Natural killer cell (primary cell): ENCODE measurements around the gene SPRTN. TPM values are rescaled to one million over a fixed set of nuclear protein-coding genes. Genes with fewer than 3 reads are reported as not detected.

Experiments used
- ATAC-seq, 3 donors: fragments of 150-1000 bp in 2 of 3; fragments of 200-7000 bp in 1 of 3; cut with Tn5 transposase; 1 replicate in 1 of 3; 2 replicates in 2 of 3; pipeline ENCODE4 v1.10.0; 2021; ENCODE audit warnings: mild to moderate bottlenecking in 2 of 3, moderate library complexity in 2 of 3
- DNase-seq, 2 donors: peaks; one replicate each; pipeline versions ENCODE4 v3.0.0 to v3.0.0-alpha.2; 2013 to 2021; ENCODE audit warnings: mixed read lengths in 1 of 2
- H3K27ac ChIP-seq: one replicate; pipeline ENCODE4 v1.5.1; 2013; ENCODE audit warnings: mild to moderate bottlenecking, low read length
- H3K27me3 ChIP-seq: one replicate; pipeline ENCODE4 v1.6.1; 2013; ENCODE audit warnings: low read length; ENCODE audit not compliant: control insufficient read depth, insufficient read depth
- H3K36me3 ChIP-seq: one replicate; pipeline ENCODE4 v1.6.1; 2013; ENCODE audit warnings: low read length; ENCODE audit not compliant: control insufficient read depth, insufficient read depth
- H3K4me1 ChIP-seq: one replicate; pipeline ENCODE4 v1.6.1; 2013; ENCODE audit warnings: low read length; ENCODE audit not compliant: control insufficient read depth, insufficient read depth
- H3K4me3 ChIP-seq: one replicate; pipeline ENCODE4 v1.5.1; 2013; ENCODE audit warnings: low read length
- H3K9me3 ChIP-seq: one replicate; pipeline ENCODE4 v1.6.1; 2013; ENCODE audit warnings: low read length; ENCODE audit not compliant: control insufficient read depth, insufficient read depth
- H3K27ac Mint-ChIP-seq, 2 donors: one replicate each; pipeline ENCODE4 v1.8.0; 2022; ENCODE audit warnings: mild to moderate bottlenecking in 2 of 2, mixed read lengths in 2 of 2, moderate library complexity in 1 of 2
- H3K27me3 Mint-ChIP-seq, 2 donors: one replicate each; pipeline ENCODE4 v1.8.0; 2022; ENCODE audit warnings: low read depth in 2 of 2, mixed read lengths in 2 of 2
- H3K36me3 Mint-ChIP-seq: one replicate; pipeline ENCODE4 v1.8.0; 2022; ENCODE audit warnings: mixed read lengths
- H3K4me1 Mint-ChIP-seq, 2 donors: one replicate each; pipeline ENCODE4 v1.8.0; 2022; ENCODE audit warnings: mixed read lengths in 2 of 2
- H3K4me3 Mint-ChIP-seq: one replicate; pipeline ENCODE4 v1.8.0; 2022; ENCODE audit warnings: mild to moderate bottlenecking, moderate library complexity, mixed read lengths
- H3K9me3 Mint-ChIP-seq, 2 donors: one replicate each; pipeline ENCODE4 v1.8.0; 2022; ENCODE audit warnings: mixed read lengths in 2 of 2
- WGBS: methylation state at CpG from one replicate; pipeline ENCODE4 v1.1.7; 2013; ENCODE audit warnings: missing lambda C conversion rate; ENCODE audit not compliant: insufficient coverage; 5-methylcytosine and 5-hydroxymethylcytosine counted together
- intact Hi-C: fragments of 100-400 bp; cut with micrococcal nuclease; formaldehyde crosslinking; loops from one replicate; pipeline ENCODE4 v1.14.2; 2022
- total RNA-seq, 4 donors: library from RNA; stranded (reverse); fragments of 120-200 nt in 1 of 4; gene quantifications; one replicate each; pipeline versions ENCODE4 v1.2.3 to v1.2.4, GENCODE V29; 2013 to 2022
- TF ChIP-seq, protein P1 (sequence below): fragments of 200-600 bp; IDR thresholded peaks from one replicate; pipeline ENCODE4 v1.8.0; 2022; ENCODE audit warnings: antibody characterized with exemption

Gene SPRTN
- total RNA-seq, 3 donors from 2014 or later (not counting 1 experiment from before 2014, with no cell fraction given) = 31.1 to 42.6 (median 36.6) TPM

DNA sequence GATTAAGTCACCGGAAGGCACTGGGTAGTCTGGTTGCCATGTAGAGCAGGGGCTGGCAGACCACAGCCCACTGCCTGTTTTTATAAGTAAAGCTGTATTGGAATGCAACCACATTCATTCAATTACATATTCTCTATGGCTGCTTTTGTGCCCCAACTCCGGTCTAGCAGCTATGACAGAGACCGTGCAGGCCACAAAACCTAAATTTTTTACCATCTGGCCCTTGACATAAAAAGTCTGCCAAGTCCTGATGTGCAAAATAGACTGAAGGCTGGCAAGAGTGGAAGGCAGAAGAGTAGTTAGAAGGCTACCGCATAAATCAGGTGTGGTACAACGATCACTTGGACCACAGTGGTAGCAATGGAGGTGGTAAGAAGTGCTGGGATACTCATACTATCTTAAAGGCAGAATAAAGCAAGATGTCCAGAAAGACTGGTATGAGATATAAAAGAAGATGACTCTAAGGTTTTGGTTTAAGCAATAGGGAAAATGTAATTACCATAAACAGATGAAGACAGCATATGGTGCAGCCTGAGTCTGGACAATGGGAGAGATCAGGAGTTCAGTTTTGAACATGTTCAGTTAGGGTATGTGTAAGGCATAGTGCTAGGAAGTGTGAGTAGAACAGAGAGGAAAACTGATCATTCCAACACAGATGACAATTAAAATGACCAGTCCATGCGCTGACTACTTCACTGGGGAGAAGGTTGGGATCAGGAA lies 46.8 kb downstream of the SPRTN start:
- no peaks in the 10 kb centered on the region for H3K27me3 Mint-ChIP-seq
- no peaks in the 10 kb centered on the region for H3K36me3 Mint-ChIP-seq
- Histone ChIP-seq H3K4me3 (no peak overlapping the region), H3K9me3 (no peaks in the 10 kb centered on the region), H3K36me3 (no peaks in the 10 kb centered on the region), H3K4me1 (no peaks in the 10 kb centered on the region), H3K27ac (no peak overlapping the region), H3K27me3 (no peaks in the 10 kb centered on the region)
- H3K27ac Mint-ChIP-seq = no peak overlapping the region
- TF ChIP-seq, protein P1, sequence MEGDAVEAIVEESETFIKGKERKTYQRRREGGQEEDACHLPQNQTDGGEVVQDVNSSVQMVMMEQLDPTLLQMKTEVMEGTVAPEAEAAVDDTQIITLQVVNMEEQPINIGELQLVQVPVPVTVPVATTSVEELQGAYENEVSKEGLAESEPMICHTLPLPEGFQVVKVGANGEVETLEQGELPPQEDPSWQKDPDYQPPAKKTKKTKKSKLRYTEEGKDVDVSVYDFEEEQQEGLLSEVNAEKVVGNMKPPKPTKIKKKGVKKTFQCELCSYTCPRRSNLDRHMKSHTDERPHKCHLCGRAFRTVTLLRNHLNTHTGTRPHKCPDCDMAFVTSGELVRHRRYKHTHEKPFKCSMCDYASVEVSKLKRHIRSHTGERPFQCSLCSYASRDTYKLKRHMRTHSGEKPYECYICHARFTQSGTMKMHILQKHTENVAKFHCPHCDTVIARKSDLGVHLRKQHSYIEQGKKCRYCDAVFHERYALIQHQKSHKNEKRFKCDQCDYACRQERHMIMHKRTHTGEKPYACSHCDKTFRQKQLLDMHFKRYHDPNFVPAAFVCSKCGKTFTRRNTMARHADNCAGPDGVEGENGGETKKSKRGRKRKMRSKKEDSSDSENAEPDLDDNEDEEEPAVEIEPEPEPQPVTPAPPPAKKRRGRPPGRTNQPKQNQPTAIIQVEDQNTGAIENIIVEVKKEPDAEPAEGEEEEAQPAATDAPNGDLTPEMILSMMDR = no peak
- no peak for ATAC-seq
- peaks cover 15 to 24% of the 10 kb centered on the region in 2 donors for H3K4me1 Mint-ChIP-seq
- H3K4me3 Mint-ChIP-seq = no peak overlapping the region
- no peak for DNase-seq
- intact Hi-C loops = no loop called here
- no peaks in the 10 kb centered on the region for H3K9me3 Mint-ChIP-seq
- 97% methylated on average over 6 of the region's 6 CpGs for WGBS

DNA sequence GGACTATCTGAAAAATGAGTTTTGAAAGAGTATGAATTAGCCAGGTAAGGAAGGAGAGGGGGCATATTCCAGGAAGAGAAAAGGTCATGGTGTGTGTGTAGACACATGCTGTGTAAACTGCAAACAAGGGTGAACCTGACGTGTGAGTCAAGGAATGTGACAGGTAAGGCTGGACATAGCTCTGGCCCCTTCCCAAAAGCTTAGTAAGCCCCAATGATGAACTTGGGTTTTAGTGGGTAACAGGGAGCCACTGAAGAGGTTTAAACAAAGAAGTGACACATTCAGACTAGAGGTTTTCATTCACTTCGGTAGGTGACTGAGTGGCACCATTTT lies 47.3 kb downstream of the SPRTN start:
- 100% methylated on average over 2 of the region's 2 CpGs for WGBS
- Histone ChIP-seq H3K27ac (no peak overlapping the region), H3K9me3 (no peaks in the 10 kb centered on the region), H3K4me3 (no peak overlapping the region), H3K27me3 (no peaks in the 10 kb centered on the region), H3K36me3 (no peaks in the 10 kb centered on the region), H3K4me1 (no peaks in the 10 kb centered on the region)
- TF ChIP-seq, protein P1 = no peak
- H3K27me3 Mint-ChIP-seq = no peaks in the 10 kb centered on the region
- no peaks in the 10 kb centered on the region for H3K9me3 Mint-ChIP-seq
- no peak overlapping the region for H3K4me3 Mint-ChIP-seq
- no peak for ATAC-seq
- H3K4me1 Mint-ChIP-seq = peaks cover 18 to 28% of the 10 kb centered on the region in 2 donors
- H3K27ac Mint-ChIP-seq = no peak overlapping the region
- intact Hi-C loops = no loop called here
- H3K36me3 Mint-ChIP-seq = no peaks in the 10 kb centered on the region
- DNase-seq = no peak

DNA sequence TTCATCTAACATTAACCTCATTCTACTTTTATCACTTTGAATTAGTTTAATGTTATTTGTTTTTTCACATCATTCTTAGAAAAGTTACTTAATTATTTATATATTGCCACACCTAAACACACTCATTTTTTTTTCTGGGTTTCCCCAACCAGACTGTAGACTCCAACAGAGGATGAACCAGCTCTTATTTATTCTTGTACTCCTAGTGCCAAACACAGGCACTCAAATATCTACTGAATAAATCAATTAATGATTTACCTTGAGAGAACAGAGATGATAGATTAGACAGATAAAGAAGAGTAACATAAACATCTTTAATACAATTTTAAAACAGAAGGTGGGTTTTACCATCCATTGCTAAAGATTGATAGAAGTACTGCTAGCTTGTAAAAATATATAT lies 48.4 kb downstream of the SPRTN start:
- no peaks in the 10 kb centered on the region for H3K36me3 ChIP-seq
- no peaks in the 10 kb centered on the region for H3K27me3 ChIP-seq
- peaks cover 27 to 36% of the 10 kb centered on the region in 2 donors for H3K4me1 Mint-ChIP-seq
- no peak overlapping the region for H3K4me3 ChIP-seq
- no peaks in the 10 kb centered on the region for H3K9me3 ChIP-seq
- H3K36me3 Mint-ChIP-seq = no peaks in the 10 kb centered on the region
- no peak overlapping the region for H3K4me3 Mint-ChIP-seq
- H3K4me1 ChIP-seq = no peaks in the 10 kb centered on the region
- no peaks in the 10 kb centered on the region for H3K27me3 Mint-ChIP-seq
- ATAC-seq (no peak), DNase-seq (no peak)
- no peak overlapping the region for H3K27ac Mint-ChIP-seq
- no peak overlapping the region for H3K27ac ChIP-seq
- no peaks in the 10 kb centered on the region for H3K9me3 Mint-ChIP-seq
- intact Hi-C loops = no loop called here
- TF ChIP-seq, protein P1 = no peak
